NCI-H2107 treated with DMSO at 0.1 percent for 48 hours (cell line): Measurements from ENCODE around the gene SETD1B.
A peak's percentile ranks its signal among the peaks of the same experiment; 100 is the strongest.

Source experiments
- DNase-seq: peaks from one replicate; lab custom pipeline; 2025; ENCODE audit not compliant: unreplicated experiment; lab: John Stamatoyannopoulos, UW

SETD1B gene

GRCh38 chr12:121823727-121824115 is 19.9 kb downstream of the SETD1B start:
- DNase-seq: no peak

- no peak for DNase-seq
Measured at GRCh38 chr12:121825041-121825523, 21.3 kb downstream of the SETD1B start.

GRCh38 chr12:121826318-121827150 is 22.7 kb downstream of the SETD1B start:
- no peak for DNase-seq

GRCh38 chr12:121827351-121828099 is 23.7 kb downstream of the SETD1B start:
- DNase-seq: no peak

DNA sequence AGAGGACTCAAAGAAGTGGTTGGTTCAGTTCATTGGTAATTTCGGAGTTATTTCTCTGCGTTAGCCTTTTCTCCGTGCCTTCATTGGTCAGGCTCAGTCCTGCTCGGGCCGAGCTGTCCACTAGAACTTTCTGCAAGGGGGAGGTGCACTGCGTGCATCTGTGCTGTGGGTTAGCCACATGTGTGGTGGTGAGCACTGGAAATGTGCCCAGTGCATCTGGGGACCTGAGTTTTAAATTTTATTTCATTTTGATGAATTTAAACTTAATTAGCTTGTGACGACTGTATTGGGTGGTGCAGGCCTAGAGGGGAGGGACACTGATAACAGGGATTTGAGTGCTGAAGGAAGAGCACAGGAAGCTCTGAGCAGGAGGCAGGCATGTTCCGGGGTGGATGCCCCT is 24.5 kb downstream of the SETD1B start:
- no peak for DNase-seq

DNA sequence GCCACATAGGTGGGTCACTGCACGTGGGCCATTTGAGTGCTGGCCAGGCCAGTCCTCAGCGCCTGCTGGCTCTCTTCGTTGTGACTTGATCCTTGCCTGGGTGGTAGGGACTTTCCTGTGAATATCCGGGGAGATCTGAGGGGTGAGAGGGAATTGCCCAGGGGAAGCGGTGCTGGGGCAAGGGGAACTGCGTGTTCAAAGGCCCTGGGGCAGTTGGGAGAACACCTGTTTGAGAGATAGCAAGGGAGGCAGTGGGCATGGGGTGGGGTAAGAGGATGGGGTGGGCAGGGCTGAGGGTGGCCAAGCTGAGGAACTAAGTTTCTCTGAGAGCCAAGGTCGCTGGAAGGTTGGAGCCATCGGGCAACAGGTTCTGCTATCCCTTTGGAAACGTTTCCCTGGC is 25.0 kb downstream of the SETD1B start:
- DNase-seq: no peak

DNA sequence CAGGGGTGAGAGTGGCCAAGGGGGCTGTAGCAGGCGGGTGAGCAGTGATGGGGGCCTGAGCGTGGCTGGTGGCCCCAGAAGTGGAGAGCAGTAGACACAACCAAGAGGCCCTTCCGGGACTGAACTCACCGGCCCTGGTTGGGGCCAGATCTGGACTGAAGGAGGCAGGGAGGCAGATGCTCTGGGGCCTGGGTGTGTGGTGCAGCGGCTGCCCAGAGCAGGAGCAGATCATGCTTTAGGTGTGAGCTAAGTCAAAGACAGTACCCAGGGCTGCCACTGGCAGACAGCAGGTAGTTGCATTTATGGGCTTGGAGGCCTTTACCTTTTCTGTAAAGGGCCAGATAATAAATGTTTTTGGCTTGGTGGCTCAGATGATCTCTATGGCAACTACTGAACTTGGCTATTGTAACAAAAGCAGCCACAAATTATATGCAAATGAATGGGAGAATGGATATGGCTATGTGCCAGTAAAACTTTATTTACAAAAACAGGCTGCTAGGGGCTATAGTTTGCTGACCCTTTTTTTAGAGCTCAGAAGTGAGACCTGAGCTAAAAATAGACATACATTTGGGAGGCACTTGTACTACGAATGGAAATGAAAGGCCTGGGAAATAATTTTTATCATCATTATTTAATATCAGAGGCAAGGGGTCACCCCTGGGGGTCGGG is 25.6 kb downstream of the SETD1B start:
- DNase-seq: no peak

GRCh38 chr12:121830134-121830533 is 26.3 kb downstream of the SETD1B start:
- no peak for DNase-seq

GRCh38 chr12:121830588-121831265 is 26.9 kb downstream of the SETD1B start:
- DNase-seq: no peak

- no peak for DNase-seq
Measured at GRCh38 chr12:121831571-121832245, 27.9 kb downstream of the SETD1B start.

DNA sequence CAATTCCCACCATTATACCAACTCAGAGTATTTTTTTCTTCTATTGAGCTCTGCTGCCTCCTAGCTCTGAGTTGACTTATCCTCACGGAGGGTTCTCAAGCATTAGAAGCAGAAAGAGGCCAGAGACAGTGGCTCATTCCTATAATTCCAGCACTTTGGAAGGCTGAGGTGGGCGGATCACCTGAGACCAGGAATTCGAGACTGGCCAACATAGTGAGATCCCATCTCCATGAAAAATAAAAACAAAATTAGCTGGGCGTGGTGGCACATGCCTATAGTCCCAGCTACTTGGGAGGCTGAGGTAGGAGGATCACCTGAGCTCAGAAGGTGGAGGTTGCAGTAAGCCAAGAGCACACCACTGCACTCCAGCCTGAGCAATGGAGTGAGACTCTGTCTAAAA is 33.9 kb downstream of the SETD1B start:
- DNase-seq: no peak

GRCh38 chr12:121838126-121838525 is 34.3 kb downstream of the SETD1B start:
- no peak for DNase-seq

DNA sequence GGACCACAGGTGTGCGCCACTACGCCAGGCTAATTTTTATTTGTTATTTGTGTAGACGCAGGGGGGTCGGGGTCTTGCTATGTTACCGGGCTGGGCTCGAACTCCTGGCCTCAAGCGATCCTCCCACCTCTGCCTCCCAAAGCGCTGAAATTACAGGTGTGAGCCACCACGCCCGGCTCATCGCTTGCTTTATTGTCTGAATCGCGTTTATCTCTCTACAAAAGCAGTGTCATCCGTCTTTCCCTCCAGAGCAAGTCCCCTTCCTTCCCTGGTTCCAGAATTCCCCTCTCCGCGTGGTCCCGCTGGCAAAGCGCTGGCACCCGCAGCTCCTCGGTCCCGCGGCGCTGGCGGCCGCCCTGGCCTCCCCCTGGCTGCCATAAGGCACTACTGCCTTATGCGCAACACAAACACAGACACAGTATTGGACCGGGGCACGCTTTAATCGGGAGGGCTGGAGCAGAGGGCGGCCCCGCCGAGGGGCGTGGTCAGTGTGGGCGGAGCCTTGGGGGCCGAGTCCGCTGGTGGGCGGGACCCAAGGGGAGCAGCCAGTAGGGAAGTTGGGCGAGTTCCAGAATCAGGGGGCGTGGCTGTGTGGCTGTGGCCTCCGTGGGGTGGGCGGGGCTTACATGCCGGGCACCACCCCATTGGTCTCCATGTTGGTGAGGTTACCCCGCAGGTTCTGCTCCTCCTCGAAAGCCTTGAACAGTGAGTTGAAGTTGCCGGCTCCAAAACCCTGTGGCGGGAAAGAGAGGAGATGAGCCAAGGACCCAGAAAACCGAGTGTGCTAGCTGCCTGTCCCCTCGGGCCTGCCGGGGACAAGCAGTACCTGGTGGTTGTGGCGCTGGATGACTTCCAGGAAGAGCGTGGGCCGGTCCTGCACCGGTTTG is 35.5 kb downstream of the SETD1B start:
- peak; percentile 97 for DNase-seq

GRCh38 chr12:121839993-121840761 is 36.4 kb downstream of the SETD1B start:
- no peak for DNase-seq

GRCh38 chr12:121843236-121843982 is 39.6 kb downstream of the SETD1B start:
- no peak for DNase-seq

- no peak for DNase-seq
Measured at GRCh38 chr12:121845701-121846100, 41.9 kb downstream of the SETD1B start.

DNA sequence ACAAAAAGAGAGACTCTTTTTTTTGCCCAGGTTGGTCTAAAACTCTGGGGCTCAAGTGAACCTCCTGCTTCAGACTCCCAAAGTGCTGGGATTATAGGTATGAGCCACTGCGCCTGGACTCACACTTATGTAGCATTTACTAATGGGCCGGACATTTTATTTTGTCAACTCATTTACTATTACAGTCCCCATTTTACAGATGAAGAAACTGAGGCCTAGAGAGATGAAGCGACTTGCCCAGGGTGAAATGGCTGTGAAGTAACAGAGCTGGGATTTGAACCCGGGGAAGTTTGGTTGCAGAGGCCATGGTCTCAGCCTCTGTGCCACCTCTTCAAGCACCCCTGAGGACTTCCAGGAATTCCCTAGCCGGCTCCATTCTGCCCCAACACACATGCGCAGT is 45.4 kb downstream of the SETD1B start:
- DNase-seq: no peak

DNA sequence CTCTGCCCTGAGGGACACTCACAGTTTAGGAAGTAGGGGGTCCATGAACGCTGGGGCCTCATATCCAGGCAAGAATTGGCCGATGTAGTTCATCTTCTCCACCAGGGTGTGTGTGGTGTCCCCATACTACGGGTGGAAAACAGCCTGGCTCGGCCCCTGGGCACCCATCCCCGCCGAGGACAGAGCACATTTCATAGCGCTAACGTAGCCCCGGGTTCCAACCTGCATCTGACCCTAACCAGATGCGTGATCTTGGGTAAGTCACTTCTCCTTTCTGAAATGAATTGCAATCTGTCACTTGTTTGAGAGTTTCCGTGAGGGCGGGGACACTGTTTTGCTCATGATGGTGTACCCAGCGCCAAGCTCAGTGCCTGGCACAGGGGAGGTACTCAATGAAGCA is 45.9 kb downstream of the SETD1B start:
- no peak for DNase-seq
